Mesothelial cell of epicardium (in vitro differentiated cells): Measurements from ENCODE around the gene CCNK. TPM values are rescaled to one million over a fixed set of nuclear protein-coding genes. Genes with fewer than 3 reads are reported as not detected.

ENCODE experiments used
- DNase-seq, 2 experiments: peaks; one replicate each; pipeline ENCODE4 v3.0.0; 2021; ENCODE audit warnings: low spot score in 2 of 2; ENCODE audit not compliant: unreplicated experiment in 2 of 2
- H3K27ac Mint-ChIP-seq: 2 replicates; pipeline ENCODE4 v1.8.0; 2021; ENCODE audit warnings: mixed read lengths
- H3K27me3 Mint-ChIP-seq: 2 replicates; pipeline ENCODE4 v1.8.0; 2021; ENCODE audit warnings: low read depth, mixed read lengths
- H3K36me3 Mint-ChIP-seq: 2 replicates; pipeline ENCODE4 v1.8.0; 2021; ENCODE audit warnings: mixed read lengths
- H3K4me1 Mint-ChIP-seq: 2 replicates; pipeline ENCODE4 v1.8.0; 2021; ENCODE audit warnings: mixed read lengths
- H3K4me3 Mint-ChIP-seq: 2 replicates; pipeline ENCODE4 v1.8.0; 2021; ENCODE audit warnings: mild to moderate bottlenecking, moderate library complexity, mixed read lengths
- H3K9me3 Mint-ChIP-seq: 2 replicates; pipeline ENCODE4 v1.8.0; 2021; ENCODE audit warnings: mixed read lengths
- total RNA-seq: library from RNA; stranded (reverse); gene quantifications from 3 replicates; pipeline ENCODE4 v1.2.1, GENCODE V29; 2021
- TF ChIP-seq, protein P1 (sequence below): fragments of 200-600 bp; sonication (generic); IDR thresholded peaks from one replicate; pipeline ENCODE4 v1.5.0; 2021; ENCODE audit warnings: antibody characterized with exemption; ENCODE audit not compliant: unreplicated experiment

CCNK gene
- total RNA-seq, 1 donor from 2014 or later, result 65.1 TPM

- Mint-ChIP-seq H3K36me3 (peaks cover 2% of the 10 kb centered on the region), H3K9me3 (no peaks in the 10 kb centered on the region), H3K4me3 (no peak overlapping the region), H3K4me1 (no peaks in the 10 kb centered on the region), H3K27ac (no peak overlapping the region), H3K27me3 (no peaks in the 10 kb centered on the region)
- TF ChIP-seq, protein P1, sequence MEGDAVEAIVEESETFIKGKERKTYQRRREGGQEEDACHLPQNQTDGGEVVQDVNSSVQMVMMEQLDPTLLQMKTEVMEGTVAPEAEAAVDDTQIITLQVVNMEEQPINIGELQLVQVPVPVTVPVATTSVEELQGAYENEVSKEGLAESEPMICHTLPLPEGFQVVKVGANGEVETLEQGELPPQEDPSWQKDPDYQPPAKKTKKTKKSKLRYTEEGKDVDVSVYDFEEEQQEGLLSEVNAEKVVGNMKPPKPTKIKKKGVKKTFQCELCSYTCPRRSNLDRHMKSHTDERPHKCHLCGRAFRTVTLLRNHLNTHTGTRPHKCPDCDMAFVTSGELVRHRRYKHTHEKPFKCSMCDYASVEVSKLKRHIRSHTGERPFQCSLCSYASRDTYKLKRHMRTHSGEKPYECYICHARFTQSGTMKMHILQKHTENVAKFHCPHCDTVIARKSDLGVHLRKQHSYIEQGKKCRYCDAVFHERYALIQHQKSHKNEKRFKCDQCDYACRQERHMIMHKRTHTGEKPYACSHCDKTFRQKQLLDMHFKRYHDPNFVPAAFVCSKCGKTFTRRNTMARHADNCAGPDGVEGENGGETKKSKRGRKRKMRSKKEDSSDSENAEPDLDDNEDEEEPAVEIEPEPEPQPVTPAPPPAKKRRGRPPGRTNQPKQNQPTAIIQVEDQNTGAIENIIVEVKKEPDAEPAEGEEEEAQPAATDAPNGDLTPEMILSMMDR, result no peak
- DNase-seq, result peak in 1 of 2 experiments; percentile 17
These were observed 33.5 kb downstream of the CCNK start for GRCh38 chr14:99514552-99515300.

DNA sequence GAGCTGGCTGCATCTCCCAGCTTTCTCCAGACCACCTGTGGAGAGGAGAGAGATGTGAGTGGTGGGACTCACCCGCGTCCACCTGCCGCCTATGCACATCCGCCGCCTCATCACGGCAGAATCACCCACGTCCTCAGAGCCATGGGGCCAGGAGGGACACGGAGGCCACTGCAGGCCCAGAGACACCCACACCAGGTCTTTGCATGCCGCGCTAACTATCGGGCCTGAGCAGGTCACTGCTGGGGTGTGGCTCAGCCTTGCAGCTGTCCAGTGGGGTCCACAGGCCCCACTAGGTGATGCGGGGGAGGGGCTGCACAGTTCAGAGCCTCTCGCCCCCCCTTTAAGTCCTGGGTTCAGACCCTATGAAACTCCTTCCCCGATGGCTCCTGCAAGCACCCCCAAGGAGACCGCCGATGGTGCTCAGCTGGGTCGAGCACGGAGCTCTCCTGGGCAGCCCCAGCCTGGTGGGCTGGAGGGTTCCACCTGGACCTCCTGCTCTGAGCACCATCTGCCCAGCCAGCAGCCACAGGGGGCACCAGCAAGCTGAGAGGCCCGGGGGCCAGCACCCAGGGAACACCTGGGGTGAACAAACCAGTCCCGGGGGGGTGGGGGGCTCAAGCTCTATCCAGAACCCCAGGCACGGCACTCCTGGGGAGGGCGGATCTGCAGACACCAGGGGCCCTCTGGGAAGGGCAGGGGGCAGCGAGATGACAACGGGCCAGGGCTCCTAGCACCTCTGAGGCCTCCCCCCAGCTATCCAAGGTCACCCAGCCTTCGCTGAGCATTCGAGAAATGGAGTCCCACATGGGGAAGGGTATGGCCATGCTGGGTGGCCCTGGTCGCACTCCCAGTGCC, 34.3 kb downstream of the CCNK start:
- H3K9me3 Mint-ChIP-seq, result no peaks in the 10 kb centered on the region
- TF ChIP-seq, protein P1, result no peak
- no peak overlapping the region for H3K4me3 Mint-ChIP-seq
- H3K27me3 Mint-ChIP-seq, result no peaks in the 10 kb centered on the region
- no peak overlapping the region for H3K27ac Mint-ChIP-seq
- H3K4me1 Mint-ChIP-seq, result no peaks in the 10 kb centered on the region
- DNase-seq, result no peak
- H3K36me3 Mint-ChIP-seq, result peaks cover 2% of the 10 kb centered on the region

GRCh38 chr14:99516156-99516870, 35.1 kb downstream of the CCNK start:
- Mint-ChIP-seq H3K9me3 (no peaks in the 10 kb centered on the region), H3K4me3 (no peak overlapping the region), H3K36me3 (peaks cover 2% of the 10 kb centered on the region), H3K4me1 (peaks cover 8% of the 10 kb centered on the region), H3K27me3 (no peaks in the 10 kb centered on the region), H3K27ac (no peak overlapping the region)
- TF ChIP-seq, protein P1, result no peak
- DNase-seq, result peak in 1 of 2 experiments; percentile 13

GRCh38 chr14:99516871-99517642, 35.8 kb downstream of the CCNK start:
- H3K4me3 Mint-ChIP-seq, result no peak overlapping the region
- peaks cover 15% of the 10 kb centered on the region for H3K4me1 Mint-ChIP-seq
- H3K27ac Mint-ChIP-seq, result no peak overlapping the region

More at GRCh38 chr14:99516871-99517642, 35.8 kb downstream of the CCNK start:
- TF ChIP-seq, protein P1, result no peak
- peak in 1 of 2 experiments; percentile 13 for DNase-seq
- peaks cover 2% of the 10 kb centered on the region for H3K36me3 Mint-ChIP-seq
- H3K9me3 Mint-ChIP-seq, result no peaks in the 10 kb centered on the region
- no peaks in the 10 kb centered on the region for H3K27me3 Mint-ChIP-seq
